Smooth muscle cell (in vitro differentiated cells): ENCODE results near the gene RPS16. TPM values are rescaled to one million over a fixed set of nuclear protein-coding genes. Genes with fewer than 3 reads are reported as not detected.
"Not testable (repeated sequence)": the region's sequence is repeated elsewhere in the genome, so short reads cannot be mapped to it uniquely, and the experiment has no call there.

Source experiments
- DNase-seq: peaks from one replicate; lab custom pipeline; 2025; ENCODE audit not compliant: unreplicated experiment; lab: John Stamatoyannopoulos, UW
- H2AFZ ChIP-seq: fragments of 200-600 bp; sonication (generic); 2 replicates; pipeline ENCODE4 v1.6.0; 2016; ENCODE audit warnings: antibody characterized with exemption, low read depth, mild to moderate bottlenecking
- H3F3A ChIP-seq: fragments of 200-600 bp; sonication (generic); 2 replicates; pipeline ENCODE4 v1.6.0; 2017; ENCODE audit warnings: antibody characterized with exemption, low read depth
- H3K27ac ChIP-seq: fragments of 200-600 bp; sonication (generic); 2 replicates; pipeline ENCODE4 v1.5.1; 2016; ENCODE audit warnings: low read depth, mild to moderate bottlenecking
- H3K27me3 ChIP-seq: fragments of 200-600 bp; sonication (generic); 2 replicates; pipeline ENCODE4 v1.6.1; 2016; ENCODE audit warnings: low read depth, mild to moderate bottlenecking
- H3K36me3 ChIP-seq: fragments of 200-600 bp; sonication (generic); 2 replicates; pipeline ENCODE4 v1.5.1; 2016; ENCODE audit warnings: low read depth
- H3K4me1 ChIP-seq: fragments of 200-600 bp; sonication (generic); 2 replicates; pipeline ENCODE4 v1.5.1; 2016; ENCODE audit warnings: low read depth
- H3K4me2 ChIP-seq: fragments of 200-600 bp; sonication (generic); 2 replicates; pipeline ENCODE4 v1.6.0; 2016; ENCODE audit warnings: mild to moderate bottlenecking
- H3K4me3 ChIP-seq: fragments of 200-600 bp; sonication (generic); 2 replicates; pipeline ENCODE4 v1.5.1; 2016; ENCODE audit warnings: mild to moderate bottlenecking
- H3K79me2 ChIP-seq: fragments of 200-600 bp; sonication (generic); 2 replicates; pipeline ENCODE4 v1.6.0; 2016; ENCODE audit warnings: low read depth, mild to moderate bottlenecking
- H3K9ac ChIP-seq: fragments of 200-600 bp; sonication (generic); 2 replicates; pipeline ENCODE4 v1.6.0; 2016; ENCODE audit warnings: low read depth
- H3K9me3 ChIP-seq: fragments of 200-600 bp; sonication (generic); replicated peaks from 2 replicates; pipeline ENCODE4 v1.5.1; 2016; ENCODE audit warnings: low read depth
- H4K20me1 ChIP-seq: fragments of 200-600 bp; sonication (generic); 2 replicates; pipeline ENCODE4 v1.6.0; 2016; ENCODE audit warnings: low read depth
- CTCF ChIP-seq: fragments of 200-600 bp; sonication (generic); IDR thresholded peaks from 2 replicates; pipeline ENCODE4 v1.5.1; 2017; ENCODE audit warnings: borderline replicate concordance, mild to moderate bottlenecking, antibody characterized with exemption; ENCODE audit not compliant: insufficient read depth, poor library complexity, severe bottlenecking
- WGBS: methylation state at CpG from one replicate; pipeline ENCODE4 v1.1.7; 2016; ENCODE audit warnings: low lambda C conversion rate; 5-methylcytosine and 5-hydroxymethylcytosine counted together
- polyA plus RNA-seq: library from polyadenylated mRNA; unstranded; fragments of >200 nt; fragmentation: Nextera tagmentation; extraction: Ambion mirVana; gene quantifications from 2 replicates; pipeline ENCODE4 v1.2.1, GENCODE V29; 2016
- total RNA-seq: library from RNA; depleted of rRNA; stranded (reverse); fragments of >200 nt; gene quantifications from 2 replicates; pipeline ENCODE4 v1.2.3, GENCODE V29; 2014

Gene RPS16
- total and polyA plus RNA-seq, 2 experiments from 2014 or later = 97.1 to 539 TPM

- H2AFZ ChIP-seq = peak overlapping the region; percentile 69
- TF ChIP-seq CTCF = no peak
- peak overlapping the region; percentile 81 for H3K4me3 ChIP-seq
- H3K9me3 ChIP-seq = no peaks in the 10 kb centered on the region
- H3K27ac ChIP-seq = peak overlapping the region; percentile 79
- WGBS = 5% methylated on average over 11 of the region's 12 CpGs
- H3F3A ChIP-seq = peaks cover 4% of the 10 kb centered on the region
- peaks cover 18% of the 10 kb centered on the region for H3K79me2 ChIP-seq
- peaks cover 14% of the 10 kb centered on the region for H3K4me1 ChIP-seq
- peak overlapping the region; percentile 96 for H3K9ac ChIP-seq
- H3K27me3 ChIP-seq = no peaks in the 10 kb centered on the region
- peak overlapping the region; percentile 94 for H3K4me2 ChIP-seq
- DNase-seq = no peak
- H4K20me1 ChIP-seq = no peaks in the 10 kb centered on the region
- no peaks in the 10 kb centered on the region for H3K36me3 ChIP-seq
Observed at GRCh38 chr19:39481229-39481545, 45.4 kb upstream of the RPS16 start.

GRCh38 chr19:39480337-39481228 lies 44.8 kb upstream of the RPS16 start, which contains the start of gene TIMM50:
TSS of gene TIMM50 (plus strand) at chr19:39480838. CDS start at chr19:39480854, 16 bp downstream.
- Histone ChIP-seq H3K9me3 (no peaks in the 10 kb centered on the region), H3K4me2 (peak within 1 kb of the TSS; percentile 94), H3F3A (peaks cover 4% of the 10 kb centered on the region), H2AFZ (peak within 1 kb of the TSS; percentile 69), H3K9ac (peak within 1 kb of the TSS; percentile 96), H3K4me3 (peak within 1 kb of the TSS; percentile 81), H3K27me3 (no peaks in the 10 kb centered on the region), H3K27ac (peak within 1 kb of the TSS; percentile 79), H4K20me1 (no peaks in the 10 kb centered on the region), H3K4me1 (peaks cover 14% of the 10 kb centered on the region), H3K36me3 (no peaks in the 10 kb centered on the region), H3K79me2 (peaks cover 18% of the 10 kb centered on the region)
- peak; percentile 95 for DNase-seq
- TF ChIP-seq CTCF = no peak
- WGBS = 2% methylated on average over 54 of the region's 62 CpGs

GRCh38 chr19:39479916-39480315 lies 44.2 kb upstream of the RPS16 start:
- no peak for DNase-seq
- TF ChIP-seq CTCF = no peak
- WGBS = 57% methylated on average over 10 of the region's 10 CpGs
- Histone ChIP-seq H3K4me3 (peak overlapping the region; percentile 81), H3K9me3 (no peaks in the 10 kb centered on the region), H3K4me1 (peaks cover 14% of the 10 kb centered on the region), H3K27me3 (no peaks in the 10 kb centered on the region), H2AFZ (no peak overlapping the region), H4K20me1 (no peaks in the 10 kb centered on the region), H3F3A (peaks cover 4% of the 10 kb centered on the region), H3K4me2 (peak overlapping the region; percentile 94), H3K27ac (peak overlapping the region; percentile 79), H3K79me2 (peaks cover 18% of the 10 kb centered on the region), H3K36me3 (no peaks in the 10 kb centered on the region), H3K9ac (peak overlapping the region; percentile 96)

- Histone ChIP-seq H3K4me1 (peaks cover 14% of the 10 kb centered on the region), H3K27ac (peak overlapping the region; percentile 79), H3K4me2 (peak overlapping the region; percentile 94), H3K79me2 (peaks cover 18% of the 10 kb centered on the region)
- H3K4me3 ChIP-seq, H4K20me1 ChIP-seq, H3F3A ChIP-seq, H3K9ac ChIP-seq, DNase-seq, H3K36me3 ChIP-seq, H2AFZ ChIP-seq, H3K9me3 ChIP-seq, H3K27me3 ChIP-seq: not testable (repeated sequence)
- 69% methylated on average over 11 of the region's 11 CpGs for WGBS
Observed at GRCh38 chr19:39479319-39479801, 43.6 kb upstream of the RPS16 start.
